ENCODE measurements around the gene RPS17. TPM values are rescaled to one million over a fixed set of nuclear protein-coding genes. Genes with fewer than 3 reads are reported as not detected.

Gene RPS17
- total and polyA plus RNA-seq, 2 of the 4 experiments (the other 2 are of a cell fraction) = 2,617 to 4,201 TPM

DNA sequence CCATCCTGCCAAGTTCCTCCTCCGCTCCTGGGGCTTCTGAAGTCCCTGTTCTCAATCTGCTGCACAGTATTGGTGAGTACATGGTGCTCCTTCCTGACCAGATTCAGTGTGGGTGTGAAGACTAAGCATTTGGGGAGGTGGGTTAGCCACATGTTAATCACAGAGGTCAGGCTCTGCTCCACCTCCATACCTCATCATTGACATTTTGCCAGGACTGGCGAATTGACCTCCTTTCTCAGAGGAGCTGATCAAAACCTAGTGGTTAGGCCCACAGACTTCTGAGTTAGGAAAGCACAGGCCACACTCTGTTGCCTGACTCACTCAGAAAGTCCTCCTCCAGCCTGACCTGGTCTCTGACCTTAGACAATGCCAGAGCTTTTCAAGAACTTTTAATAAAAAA is 8.4 kb upstream of the RPS17 start:
- Histone ChIP-seq H2AFZ (replicated peaks; ENCODE audit: low read length, poor library complexity) (no peak overlapping the region), H3K27me3 (ENCODE audit: control insufficient read depth, insufficient read depth, low read length) (no peaks in the 10 kb centered on the region), H4K20me1 (ENCODE audit: insufficient read depth, low read length) (no peaks in the 10 kb centered on the region), H3K36me3 (ENCODE audit: control insufficient read depth, insufficient read depth, low read length) (peaks cover 2% of the 10 kb centered on the region), H3K56ac (ENCODE audit: extremely low read depth, insufficient read depth, low read length) (no peak overlapping the region), H3K9me3 (ENCODE audit: control insufficient read depth, insufficient read depth, low read length) (no peaks in the 10 kb centered on the region), H4K5ac (ENCODE audit: low read depth, low read length) (no peak overlapping the region), H3K14ac (replicated peaks; ENCODE audit: low read depth, low read length) (no peak overlapping the region), H2BK120ac (ENCODE audit: low read depth, low read length) (no peak overlapping the region), H3K9me1 (ENCODE audit: insufficient read depth, low read length) (no peaks in the 10 kb centered on the region; the same call in 1 of the 2 replicates), H3K23ac (ENCODE audit: low read depth, low read length) (no peak overlapping the region), H3K4me1 (ENCODE audit: control insufficient read depth, insufficient read depth, low read length) (no peaks in the 10 kb centered on the region), H3K18ac (ENCODE audit: low read depth, low read length) (no peak overlapping the region), H3K4me3 (ENCODE audit: insufficient read depth, low read depth, low read length) (no peak overlapping the region), H4K91ac (ENCODE audit: insufficient read depth, low read depth, low read length) (no peak overlapping the region), H3K4ac (ENCODE audit: low read depth, low read length) (no peak overlapping the region), H2BK15ac (ENCODE audit: low read depth, low read length) (no peak overlapping the region), H2AK5ac (ENCODE audit: low read depth, low read length) (no peak overlapping the region), H3K27ac (ENCODE audit: insufficient read depth, low read length) (no peak overlapping the region), H3K9ac (ENCODE audit: low read depth, low read length) (no peak overlapping the region), H4K8ac (ENCODE audit: low read depth in 2 of 2, low read length in 2 of 2) (no peak overlapping the region), H2AK9ac (replicated peaks; ENCODE audit: low read depth, low read length, poor library complexity) (no peak overlapping the region), H2BK20ac (ENCODE audit: low read depth, low read length) (no peak overlapping the region), H3K4me2 (ENCODE audit: low read depth, low read length) (no peak overlapping the region), H2BK5ac (ENCODE audit: low read depth, low read length, poor library complexity, severe bottlenecking) (no peak overlapping the region), H3K79me1 (ENCODE audit: low read depth in 1 of 2, low read length in 2 of 2) (no peaks in the 10 kb centered on the region)
- BruUV-seq (replicated peaks) = no TSS peak
- ATAC-seq (ENCODE audit: low read depth) (no peak), DNase-seq (peak; percentile 12)
- in situ Hi-C loops (cut with MboI; ENCODE audit: low sequenced_read_pairs) (no loop called here), dilution Hi-C loops (cut with HindIII; ENCODE audit: low sequenced_read_pairs, unreplicated experiment) (no loop called here), intact Hi-C loops (cut with micrococcal nuclease) (loop anchor here (10.0 kb wide), 1 partner anchor 156 kb away; the partner anchor contains the start of gene AP3B2)
- no CpG with 5 or more reads among the region's 2 CpGs for WGBS, 2 experiments (ENCODE audit: extremely low coverage in 2 of 2, insufficient read length in 1 of 2)
- TF ChIP-seq, protein P1, sequence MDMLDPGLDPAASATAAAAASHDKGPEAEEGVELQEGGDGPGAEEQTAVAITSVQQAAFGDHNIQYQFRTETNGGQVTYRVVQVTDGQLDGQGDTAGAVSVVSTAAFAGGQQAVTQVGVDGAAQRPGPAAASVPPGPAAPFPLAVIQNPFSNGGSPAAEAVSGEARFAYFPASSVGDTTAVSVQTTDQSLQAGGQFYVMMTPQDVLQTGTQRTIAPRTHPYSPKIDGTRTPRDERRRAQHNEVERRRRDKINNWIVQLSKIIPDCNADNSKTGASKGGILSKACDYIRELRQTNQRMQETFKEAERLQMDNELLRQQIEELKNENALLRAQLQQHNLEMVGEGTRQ (IDR thresholded peaks at IDR 0.05; ENCODE audit: low read depth, low read length) = no peak
- TF ChIP-seq MAZ (IDR thresholded peaks at IDR 0.05; ENCODE audit: borderline replicate concordance, low read depth, low read length) (no peak), RAD21 (IDR thresholded peaks at IDR 0.05; ENCODE audit: low read length) (no peak), CEBPB (IDR thresholded peaks at IDR 0.05; ENCODE audit: low read depth, low read length) (no peak)
- ChIA-PET CTCF (interaction anchor here (0.6 kb wide), 1 partner anchor 13 kb away, joined by 4 read pairs; no protein-coding TSS in a partner anchor), POLR2A (ENCODE audit: unreplicated experiment) (interaction anchor here (0.6 kb wide), 1 partner anchor 18 kb away, joined by 3 read pairs; no protein-coding TSS in a partner anchor)

Data from IMR-90 (cell line).